HG03064 (cell line): ENCODE measurements around the gene CEP68.
A peak's percentile ranks its signal among the peaks of the same experiment; 100 is the strongest.
"Not testable (repeated sequence)": the region's sequence is repeated elsewhere in the genome, so short reads cannot be mapped to it uniquely, and the experiment has no call there.

Experiments
- ATAC-seq: cut with Tn5 transposase; IDR thresholded peaks from one replicate; pipeline ENCODE4 v1.9.1; 2021; ENCODE audit warnings: low read depth; ENCODE audit not compliant: unreplicated experiment

Gene CEP68

GRCh38 chr2:65056215-65057053, at the start of gene CEP68:
Gene CEP68 (plus strand): TSS chr2:65056416. CDS start chr2:65069445, 13,029 bp downstream.
- peak; percentile 66 for ATAC-seq

- ATAC-seq, result no peak
These were observed 42.4 kb upstream of the CEP68 start for GRCh38 chr2:65013776-65014175.

GRCh38 chr2:65015731-65016130, 40.5 kb upstream of the CEP68 start:
- no peak for ATAC-seq

- no peak for ATAC-seq
These were observed 39.4 kb upstream of the CEP68 start for GRCh38 chr2:65016789-65017188.

- no peak for ATAC-seq
These were observed 38.9 kb upstream of the CEP68 start for GRCh38 chr2:65017335-65017734.

GRCh38 chr2:65018141-65018582, 38.1 kb upstream of the CEP68 start:
- ATAC-seq, result no peak

- ATAC-seq, result no peak
These were observed 37.2 kb upstream of the CEP68 start for GRCh38 chr2:65019010-65019409.

- no peak for ATAC-seq
These were observed 36.5 kb upstream of the CEP68 start for GRCh38 chr2:65019675-65020195.

- not testable (repeated sequence) for ATAC-seq
These were observed 36.0 kb upstream of the CEP68 start for GRCh38 chr2:65020251-65020650.

GRCh38 chr2:65020943-65021528, 35.2 kb upstream of the CEP68 start:
- no peak for ATAC-seq

GRCh38 chr2:65021709-65022108, 34.5 kb upstream of the CEP68 start:
- no peak for ATAC-seq

GRCh38 chr2:65022189-65022588, 34.0 kb upstream of the CEP68 start:
- ATAC-seq, result no peak

- no peak for ATAC-seq
These were observed 32.5 kb upstream of the CEP68 start for GRCh38 chr2:65023742-65024141.

GRCh38 chr2:65024149-65024829, 31.9 kb upstream of the CEP68 start:
- no peak for ATAC-seq

GRCh38 chr2:65025453-65026123, 30.6 kb upstream of the CEP68 start:
- no peak for ATAC-seq

- no peak for ATAC-seq
These were observed 30.1 kb upstream of the CEP68 start for GRCh38 chr2:65026154-65026553.

GRCh38 chr2:65026704-65027464, 29.3 kb upstream of the CEP68 start:
- no peak for ATAC-seq

- no peak for ATAC-seq
These were observed 28.5 kb upstream of the CEP68 start for GRCh38 chr2:65027616-65028244.

GRCh38 chr2:65030476-65031332, 25.5 kb upstream of the CEP68 start:
- ATAC-seq, result no peak
